GM20000 (cell line): Measurements from ENCODE around the gene TNRC18.

Source experiments
- DNase-seq: peaks from one replicate; pipeline ENCODE4 v3.0.0; 2012; ENCODE audit warnings: low spot score
- CTCF ChIP-seq: IDR thresholded peaks from 2 replicates; pipeline ENCODE4 v1.5.1; 2012; ENCODE audit warnings: mild to moderate bottlenecking, control low read depth; ENCODE audit errors: extremely low read depth, missing control alignments

The TNRC18 gene

GRCh38 chr7:5420881-5421713, 2.5 kb downstream of the TNRC18 start:
- TF ChIP-seq CTCF: no peak
- DNase-seq: peak; percentile 53

- peak; percentile 61 for DNase-seq
- TF ChIP-seq CTCF: no peak
Observed at GRCh38 chr7:5420067-5420880, 3.4 kb downstream of the TNRC18 start.

- no peak for TF ChIP-seq CTCF
- DNase-seq: no peak
Observed at GRCh38 chr7:5419539-5420066, 4.0 kb downstream of the TNRC18 start.

GRCh38 chr7:5418285-5418582, 5.4 kb downstream of the TNRC18 start:
- TF ChIP-seq CTCF: no peak
- peak; percentile 7 for DNase-seq

GRCh38 chr7:5417106-5418071, 6.2 kb downstream of the TNRC18 start:
- TF ChIP-seq CTCF: no peak
- DNase-seq: peak; percentile 6

GRCh38 chr7:5414916-5415315, 8.7 kb downstream of the TNRC18 start:
- no peak for DNase-seq
- no peak for TF ChIP-seq CTCF

- peak; percentile 4 for DNase-seq
- no peak for TF ChIP-seq CTCF
Observed at GRCh38 chr7:5413449-5413786, 10.2 kb downstream of the TNRC18 start.
